HepG2 (cell line): Measurements from ENCODE around the gene GSDME. TPM values are rescaled to one million over a fixed set of nuclear protein-coding genes. Genes with fewer than 3 reads are reported as not detected.

Experiments
- ATAC-seq: fragments of 200-7000 bp; cut with Tn5 transposase; 3 replicates; pipeline ENCODE4 v1.9.1; 2020; ENCODE audit warnings: mild to moderate bottlenecking, moderate library complexity
- BruUV-seq: library from RNA; stranded (reverse); fragments of 400-500 nt; replicated peaks from 2 replicates; lab custom pipeline; 2021; lab: Mats Ljungman, UMichigan
- CTCF ChIA-PET: fragments of 300-600 bp; formaldehyde crosslinking; extraction: SDS; loops from one replicate; lab custom pipeline; 2021; ENCODE audit warnings: low total read pairs, inconsistent platforms, low intra/inter-chr PET ratio; lab: Yijun Ruan, JAX
- POLR2A ChIA-PET: fragments of 350-600 bp; sonication (Branson Sonifier 250); formaldehyde crosslinking; loops from one replicate; lab custom pipeline; 2020; ENCODE audit warnings: antibody characterized with exemption, inconsistent platforms; lab: Yijun Ruan, JAX
- DNase-seq: peaks from one replicate; pipeline ENCODE4 v3.0.0-alpha.2; 2015; ENCODE audit warnings: low spot score
- FAIRE-seq: peaks from 3 replicates; lab custom pipeline; 2011; peaks lifted over from hg19 to GRCh38; lab: Jason Lieb, UNC
- H2AFZ ChIP-seq: one replicate; pipeline ENCODE4 v1.6.1; 2011; ENCODE audit warnings: low read length, inconsistent platforms
- H3K27ac ChIP-seq: fragments of 300-600 bp; 3 replicates; pipeline ENCODE4 v1.8.0; 2011; ENCODE audit warnings: mixed run types, mild to moderate bottlenecking, mixed read lengths, low read length, inconsistent platforms; ENCODE audit not compliant: insufficient read depth; ENCODE audit errors: extremely low read length
- H3K27me3 ChIP-seq, 2 experiments: fragments of 200-600 bp in 1 of 2; 2 replicates in 1 of 2; 3 replicates in 1 of 2; pipeline versions ENCODE4 v1.6.0 to v1.8.0; 2011; ENCODE audit warnings: low read length in 2 of 2, mild to moderate bottlenecking in 2 of 2, moderate library complexity in 2 of 2, inconsistent platforms in 1 of 2; ENCODE audit not compliant: insufficient read depth in 2 of 2, control insufficient read depth in 1 of 2
- H3K36me3 ChIP-seq, 2 experiments: fragments of 200-600 bp in 1 of 2; replicated peaks in 1 of 2; 2 replicates in 1 of 2; 3 replicates in 1 of 2; pipeline versions ENCODE4 v1.5.1 to v1.8.0; 2011; ENCODE audit warnings: low read length in 2 of 2, inconsistent platforms in 1 of 2; ENCODE audit not compliant: insufficient read depth in 2 of 2, control insufficient read depth in 1 of 2
- H3K4me1 ChIP-seq: 2 replicates; pipeline ENCODE4 v1.5.1; 2012; ENCODE audit warnings: low read length, inconsistent platforms; ENCODE audit not compliant: insufficient read depth
- H3K4me2 ChIP-seq: 2 replicates; pipeline ENCODE4 v1.6.0; 2011; ENCODE audit warnings: low read depth, low read length, inconsistent platforms
- H3K4me3 ChIP-seq, 3 experiments: fragments of 200-600 bp in 1 of 3; sonication (generic), shearing (Covaris generic) in 1 of 3; replicated peaks in 1 of 3; 2 replicates each; pipeline ENCODE4 v1.5.1; 2011 to 2016; ENCODE audit warnings: low read length in 3 of 3, inconsistent platforms in 2 of 3, low read depth in 2 of 3, mild to moderate bottlenecking in 2 of 3, control low read depth in 1 of 3, mixed read lengths in 1 of 3; ENCODE audit not compliant: insufficient read depth in 1 of 3
- H3K79me2 ChIP-seq: one replicate; pipeline ENCODE4 v1.6.1; 2011; ENCODE audit warnings: low read length, inconsistent platforms; ENCODE audit not compliant: insufficient read depth
- H3K9ac ChIP-seq: 2 replicates; pipeline ENCODE4 v1.6.0; 2011; ENCODE audit warnings: mild to moderate bottlenecking, low read depth, low read length, inconsistent platforms; ENCODE audit not compliant: insufficient read depth
- H3K9me3 ChIP-seq: 2 replicates; pipeline ENCODE4 v1.5.1; 2012; ENCODE audit warnings: mild to moderate bottlenecking, low read length
- H4K20me1 ChIP-seq: 2 replicates; pipeline ENCODE4 v1.6.0; 2011; ENCODE audit warnings: inconsistent platforms, mild to moderate bottlenecking, low read length, moderate library complexity; ENCODE audit not compliant: insufficient read depth
- MAFK ChIP-seq, 2 experiments: IDR thresholded peaks in 1 of 2; conservative IDR thresholded peaks in 1 of 2; 2 replicates each; pipeline ENCODE4 v1.6.1; 2011; ENCODE audit warnings: improper control_type of control experiment in 2 of 2, low read length in 2 of 2
- RAD51 ChIP-seq: fragments of 450-650 bp; IDR thresholded peaks from 2 replicates; pipeline ENCODE4 v1.6.1; 2016; ENCODE audit warnings: borderline replicate concordance
- SPEN ChIP-seq: sonication (generic); formaldehyde crosslinking; IDR thresholded peaks from 2 replicates; pipeline ENCODE4 v1.5.1; 2020; ENCODE audit warnings: low read depth, mild to moderate bottlenecking, missing genetic modification reagents
- ZNF326 ChIP-seq: sonication (generic); formaldehyde crosslinking; IDR thresholded peaks from 2 replicates; pipeline ENCODE4 v1.4.0; 2020; ENCODE audit warnings: missing genetic modification reagents, borderline replicate concordance
- WGBS: methylation state at CpG from one replicate; pipeline ENCODE4 v1.1.6; 2017; ENCODE audit warnings: low lambda C conversion rate; 5-methylcytosine and 5-hydroxymethylcytosine counted together
- in situ Hi-C: cut with HindIII; loops from 2 replicates; pipeline ENCODE4 v1.10.0; 2017; ENCODE audit warnings: low pct_unique_long_range_greater_than_20kb; ENCODE audit not compliant: extremely low pct_ligation_motif_present
- intact Hi-C: fragments of 100-400 bp; cut with micrococcal nuclease; formaldehyde crosslinking; loops from one replicate; pipeline ENCODE4 v1.10.0; 2022; ENCODE audit not compliant: unreplicated experiment
- polyA plus RNA-seq, 8 experiments: library from polyadenylated mRNA; depleted of rRNA in 3 of 8; stranded (reverse) in 7 of 8; unstranded in 1 of 8; fragments of >200 nt; fragmentation: Illumina TruSeq in 4 of 8; extraction: Trizol in 4 of 8; gene quantifications; 2 replicates each; pipeline versions ENCODE4 v1.2.1 to v1.2.3, GENCODE V29; 2011 to 2016; ENCODE audit warnings: low read depth in 4 of 8, missing spikeins in 1 of 8, mixed read lengths in 1 of 8; ENCODE audit not compliant: insufficient read depth in 1 of 8
- total RNA-seq, 5 experiments: library from RNA; depleted of rRNA; stranded (reverse); fragments of >200 nt; fragmentation: Illumina TruSeq; extraction: Trizol; gene quantifications; 2 replicates each; pipeline ENCODE4 v1.2.3, GENCODE V29; 2016; ENCODE audit warnings: low read depth in 1 of 5
- TF ChIP-seq, protein P1 (sequence below): sonication (generic); formaldehyde crosslinking; IDR thresholded peaks from 2 replicates; pipeline ENCODE4 v1.5.0; 2020; ENCODE audit warnings: missing genetic modification reagents
- TF ChIP-seq, protein P2 (sequence below): sonication (generic); formaldehyde crosslinking; IDR thresholded peaks from 2 replicates; pipeline ENCODE4 v1.4.0; 2020; ENCODE audit warnings: low read depth, mild to moderate bottlenecking, missing genetic modification reagents
- TF ChIP-seq, protein P3 (sequence below): sonication (generic); formaldehyde crosslinking; IDR thresholded peaks from 2 replicates; pipeline ENCODE4 v1.5.1; 2020; ENCODE audit warnings: missing genetic modification reagents, mild to moderate bottlenecking, borderline replicate concordance

GSDME gene
- total and polyA plus RNA-seq, 2 of the 13 experiments (the other 11 are each of a cell fraction or from before 2014, with no cell fraction given) = 19.2 to 28.2 TPM

- no TSS peak for BruUV-seq
- H3K79me2 ChIP-seq = no peaks in the 10 kb centered on the region
- no peak overlapping the region for H3K9ac ChIP-seq
- no peaks in the 10 kb centered on the region for H3K27me3 ChIP-seq
- H3K36me3 ChIP-seq = peaks cover 4 to 23% of the 10 kb centered on the region in 2 experiments; a peak in 3 of 5 replicates
- H4K20me1 ChIP-seq = no peaks in the 10 kb centered on the region
- DNase-seq (no peak), FAIRE-seq (no peak), ATAC-seq (no peak)
- no peak overlapping the region for H3K4me2 ChIP-seq
- H3K4me1 ChIP-seq = no peaks in the 10 kb centered on the region
- no peak overlapping the region for H3K27ac ChIP-seq
- in situ Hi-C loops (no loop called here), intact Hi-C loops (no loop called here)
- WGBS = over 99% methylated on average over 8 of the region's 8 CpGs
- H3K9me3 ChIP-seq = no peaks in the 10 kb centered on the region
- no peak overlapping the region for H3K4me3 ChIP-seq
- CTCF ChIA-PET = no interaction called here
- TF ChIP-seq, protein P1, sequence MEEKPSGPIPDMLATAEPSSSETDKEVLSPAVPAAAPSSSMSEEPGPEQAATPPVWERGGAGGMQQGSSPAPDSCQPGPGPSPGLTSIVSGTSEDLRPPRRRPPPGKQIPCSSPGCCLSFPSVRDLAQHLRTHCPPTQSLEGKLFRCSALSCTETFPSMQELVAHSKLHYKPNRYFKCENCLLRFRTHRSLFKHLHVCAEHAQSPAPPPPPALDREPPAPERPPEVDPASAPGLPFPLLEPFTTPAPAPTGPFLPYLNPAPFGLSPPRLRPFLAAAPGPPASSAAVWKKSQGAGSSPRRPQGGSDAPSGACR (CRISPR knock-in tag) = no peak
- no peak for TF ChIP-seq ZNF326 (CRISPR knock-in tag)
- no peak for TF ChIP-seq RAD51
- no peak for TF ChIP-seq SPEN (CRISPR knock-in tag)
- TF ChIP-seq MAFK (conservative IDR thresholded peaks at IDR 0.05 in 1 of 2, IDR thresholded peaks at IDR 0.05 in 1 of 2; ENCODE audit: low read length in 2 of 2) = no peak
- TF ChIP-seq, protein P2, sequence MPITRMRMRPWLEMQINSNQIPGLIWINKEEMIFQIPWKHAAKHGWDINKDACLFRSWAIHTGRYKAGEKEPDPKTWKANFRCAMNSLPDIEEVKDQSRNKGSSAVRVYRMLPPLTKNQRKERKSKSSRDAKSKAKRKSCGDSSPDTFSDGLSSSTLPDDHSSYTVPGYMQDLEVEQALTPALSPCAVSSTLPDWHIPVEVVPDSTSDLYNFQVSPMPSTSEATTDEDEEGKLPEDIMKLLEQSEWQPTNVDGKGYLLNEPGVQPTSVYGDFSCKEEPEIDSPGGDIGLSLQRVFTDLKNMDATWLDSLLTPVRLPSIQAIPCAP (CRISPR knock-in tag) = no peak
- TF ChIP-seq, protein P3, sequence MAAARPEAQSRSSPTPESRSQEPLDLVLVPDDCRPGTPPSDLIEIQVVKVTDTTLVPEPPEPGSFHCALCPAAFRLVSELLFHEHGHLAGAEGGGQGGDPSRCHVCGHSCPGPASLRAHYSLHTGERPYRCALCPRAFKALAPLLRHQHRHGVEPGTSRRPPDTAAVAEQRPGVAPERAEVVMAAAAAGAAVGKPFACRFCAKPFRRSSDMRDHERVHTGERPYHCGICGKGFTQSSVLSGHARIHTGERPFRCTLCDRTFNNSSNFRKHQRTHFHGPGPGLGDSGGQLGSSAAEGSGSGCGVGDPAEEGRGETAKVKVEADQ (CRISPR knock-in tag) = no peak
- no peak overlapping the region for H2AFZ ChIP-seq
- POLR2A ChIA-PET = no interaction called here
Measured at GRCh38 chr7:24714676-24715010, 42.6 kb downstream of the GSDME start.
